GM06990 (cell line): ENCODE measurements around the gene CAPS.

Experiments
- DNase-seq: peaks from one replicate; pipeline ENCODE4 v3.0.0-alpha.2; 2011; ENCODE audit not compliant: insufficient read length; ENCODE audit errors: extremely low read depth
- H3K27me3 ChIP-seq: replicated peaks from 2 replicates; pipeline ENCODE4 v1.6.0; 2011; ENCODE audit warnings: low read length; ENCODE audit not compliant: control insufficient read depth, insufficient read depth
- H3K36me3 ChIP-seq: 2 replicates; pipeline ENCODE4 v1.5.1; 2011; ENCODE audit warnings: low read length; ENCODE audit not compliant: control insufficient read depth, insufficient read depth
- H3K4me3 ChIP-seq: replicated peaks from 2 replicates; pipeline ENCODE4 v1.5.1; 2011; ENCODE audit warnings: low read depth, mild to moderate bottlenecking, control low read depth, low read length
- CTCF ChIP-seq: IDR thresholded peaks from 2 replicates; pipeline ENCODE4 v1.5.1; 2011; ENCODE audit warnings: low read length, control low read depth, mild to moderate bottlenecking, inconsistent platforms; ENCODE audit not compliant: insufficient read depth, poor library complexity, severe bottlenecking

CAPS gene

GRCh38 chr19:5964816-5965565 is 50.9 kb downstream of the CAPS start:
- no peaks in the 10 kb centered on the region for H3K27me3 ChIP-seq
- TF ChIP-seq CTCF: no peak
- peaks cover 9% of the 10 kb centered on the region for H3K36me3 ChIP-seq
- DNase-seq: no peak
- no peak overlapping the region for H3K4me3 ChIP-seq
